ENCODE results near the gene CTCF. TPM values are rescaled to one million over a fixed set of nuclear protein-coding genes. Genes with fewer than 3 reads are reported as not detected.
A peak's percentile ranks its signal among the peaks of the same experiment; 100 is the strongest.

CTCF gene
- total and polyA plus RNA-seq, 4 donors = 10.1 to 35.3 (median 15.5) TPM

- H3K27me3 ChIP-seq (ENCODE audit: control insufficient read depth in 4 of 4, insufficient read depth in 4 of 4, low read length in 3 of 4) = no peaks in the 10 kb centered on the region
- DNase-seq (ENCODE audit: low spot score) = no peak
- peaks cover 0 to 1% (median 0%) of the 10 kb centered on the region in 4 donors for H3K36me3 ChIP-seq (ENCODE audit: control insufficient read depth in 4 of 4, insufficient read depth in 3 of 4, low read depth in 1 of 4, low read length in 3 of 4)
- H3K4me1 ChIP-seq (ENCODE audit: control insufficient read depth in 4 of 4, insufficient read depth in 4 of 4, low read length in 3 of 4) = peaks cover 3 to 20% (median 10%) of the 10 kb centered on the region in 4 donors
- no peak for TF ChIP-seq MAX (IDR thresholded peaks at IDR 0.05)
- no peak for TF ChIP-seq JUND (IDR thresholded peaks at IDR 0.05)
- no peak for TF ChIP-seq YY1 (IDR thresholded peaks at IDR 0.05)
- TF ChIP-seq NR2F2 (IDR thresholded peaks at IDR 0.05) = no peak
- TF ChIP-seq RAD21 (IDR thresholded peaks at IDR 0.05) = no peak
- TF ChIP-seq REST (IDR thresholded peaks at IDR 0.05) = peak; percentile 81
- no peak for TF ChIP-seq TAF1 (conservative IDR thresholded peaks at IDR 0.05)
- no peak for TF ChIP-seq FOXA1 (IDR thresholded peaks at IDR 0.05)
- no peak for TF ChIP-seq EGR1 (IDR thresholded peaks at IDR 0.05; ENCODE audit: low read depth in 2 of 2)
- H3K9ac ChIP-seq (ENCODE audit: low read depth in 1 of 2, low read length in 2 of 2) = no peak overlapping the region
- peak overlapping the region in 1 of 3 donors; percentile 51 for H3K4me3 ChIP-seq (ENCODE audit: low read depth in 1 of 3, low read length in 3 of 3)
- 17% methylated on average over 59 of the region's 59 CpGs for WGBS
- H3K9me3 ChIP-seq (ENCODE audit: control insufficient read depth in 4 of 4, low read length in 3 of 4) = no peaks in the 10 kb centered on the region
- H3K27ac ChIP-seq (ENCODE audit: low read depth in 1 of 2, low read length in 2 of 2) = no peak overlapping the region
Observed at GRCh38 chr16:67652578-67653127, 90.3 kb downstream of the CTCF start.

GRCh38 chr16:67653128-67653788, 90.9 kb downstream of the CTCF start:
- peaks cover 3 to 17% (median 10%) of the 10 kb centered on the region in 4 donors for H3K4me1 ChIP-seq (ENCODE audit: control insufficient read depth in 4 of 4, insufficient read depth in 4 of 4, low read length in 3 of 4)
- TF ChIP-seq HNF4G (IDR thresholded peaks at IDR 0.05) = no peak
- peak; percentile 16 for TF ChIP-seq CTCF (IDR thresholded peaks at IDR 0.05; ENCODE audit: low read depth, low read length, missing input control)
- DNase-seq (ENCODE audit: low spot score) = no peak
- 16% methylated on average over 68 of the region's 68 CpGs for WGBS
- no peaks in the 10 kb centered on the region for H3K27me3 ChIP-seq (ENCODE audit: control insufficient read depth in 4 of 4, insufficient read depth in 4 of 4, low read length in 3 of 4)
- H3K36me3 ChIP-seq (ENCODE audit: control insufficient read depth in 4 of 4, insufficient read depth in 3 of 4, low read depth in 1 of 4, low read length in 3 of 4) = peaks cover 0 to 1% (median 0%) of the 10 kb centered on the region in 4 donors
- no peak overlapping the region for H3K9ac ChIP-seq (ENCODE audit: low read depth in 1 of 2, low read length in 2 of 2)
- no peaks in the 10 kb centered on the region for H3K9me3 ChIP-seq (ENCODE audit: control insufficient read depth in 4 of 4, low read length in 3 of 4)
- no peak overlapping the region for H3K27ac ChIP-seq (ENCODE audit: low read depth in 1 of 2, low read length in 2 of 2)
- H3K4me3 ChIP-seq (ENCODE audit: low read depth in 1 of 3, low read length in 3 of 3) = peak overlapping the region in 1 of 3 donors; percentile 51
